Fibroblast of lung (primary cell): ENCODE data around the gene HOXB5.

ENCODE experiments used
- CTCF ChIP-seq, 2 donors: IDR thresholded peaks in 1 of 2; conservative IDR thresholded peaks in 1 of 2; 1 replicate in 1 of 2; 2 replicates in 1 of 2; pipeline ENCODE4 v1.5.1; 2011 to 2012; ENCODE audit warnings: low read length in 2 of 2, control low read depth in 1 of 2, inconsistent platforms in 1 of 2, low read depth in 1 of 2, mild to moderate bottlenecking in 1 of 2
- EZH2 ChIP-seq: IDR thresholded peaks from 2 replicates; pipeline ENCODE4 v1.5.1; 2012; ENCODE audit warnings: low read length, control low read depth, mild to moderate bottlenecking; ENCODE audit errors: missing control alignments

DNA sequence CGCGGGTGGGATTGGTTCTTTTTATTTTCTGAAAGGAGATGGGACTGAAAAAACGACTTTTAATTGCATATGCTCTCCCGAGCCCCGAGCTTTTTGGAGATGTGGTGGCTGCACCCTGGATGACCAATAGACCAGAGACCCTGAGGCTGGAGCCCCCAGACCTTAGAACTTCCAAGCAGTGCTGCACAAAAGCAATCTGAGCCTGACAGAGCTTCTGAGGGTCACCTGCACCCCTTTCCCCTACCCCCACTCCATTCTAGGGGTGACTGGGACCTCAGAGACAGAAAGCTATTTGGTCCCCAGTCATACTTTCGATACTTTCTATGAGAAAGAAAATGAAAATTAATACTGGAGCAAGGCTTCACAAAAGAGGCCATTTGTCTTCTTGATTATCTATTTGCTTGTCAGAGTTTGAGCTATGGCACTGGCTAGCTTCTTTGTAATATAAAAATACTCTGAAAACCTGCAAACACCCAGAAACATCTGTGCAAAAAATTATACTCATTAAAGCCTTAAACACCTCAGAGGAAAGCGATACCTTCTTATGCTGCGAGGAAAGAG, 19.0 kb downstream of the HOXB5 start:
- TF ChIP-seq CTCF (conservative IDR thresholded peaks at IDR 0.05 in 1 of 2, IDR thresholded peaks at IDR 0.05 in 1 of 2; ENCODE audit: low read depth in 1 of 2, low read length in 2 of 2) (no peak), EZH2 (no peak)
